Gastroesophageal sphincter (tissue), 3 donors: ENCODE measurements around the gene TMEM101.

Experiments used
- EP300 ChIP-seq: sonication (generic); formaldehyde crosslinking; IDR thresholded peaks from one replicate; pipeline ENCODE4 v1.6.1; 2017; ENCODE audit warnings: antibody characterized with exemption, mild to moderate bottlenecking
- POLR2A ChIP-seq, 2 donors: fragments of 450-650 bp; IDR thresholded peaks; one replicate each; pipeline ENCODE4 v1.6.1; 2017; ENCODE audit warnings: antibody characterized with exemption in 2 of 2, mild to moderate bottlenecking in 2 of 2, moderate library complexity in 1 of 2
- POLR2AphosphoS5 ChIP-seq: sonication (generic); formaldehyde crosslinking; IDR thresholded peaks from one replicate; pipeline ENCODE4 v1.6.1; 2017; ENCODE audit warnings: antibody characterized with exemption
- TF ChIP-seq, protein P1 (sequence below), 4 experiments: fragments of 200-600 bp in 2 of 4; fragments of 450-650 bp in 2 of 4; sonication (generic) in 1 of 4; IDR thresholded peaks; one replicate each; pipeline ENCODE4 v1.5.1; 2017 to 2019; ENCODE audit warnings: antibody characterized with exemption in 4 of 4, mild to moderate bottlenecking in 2 of 4, moderate library complexity in 2 of 4

GRCh38 chr17:44001461-44001920 lies 13.3 kb downstream of the TMEM101 start:
- TF ChIP-seq, protein P1, sequence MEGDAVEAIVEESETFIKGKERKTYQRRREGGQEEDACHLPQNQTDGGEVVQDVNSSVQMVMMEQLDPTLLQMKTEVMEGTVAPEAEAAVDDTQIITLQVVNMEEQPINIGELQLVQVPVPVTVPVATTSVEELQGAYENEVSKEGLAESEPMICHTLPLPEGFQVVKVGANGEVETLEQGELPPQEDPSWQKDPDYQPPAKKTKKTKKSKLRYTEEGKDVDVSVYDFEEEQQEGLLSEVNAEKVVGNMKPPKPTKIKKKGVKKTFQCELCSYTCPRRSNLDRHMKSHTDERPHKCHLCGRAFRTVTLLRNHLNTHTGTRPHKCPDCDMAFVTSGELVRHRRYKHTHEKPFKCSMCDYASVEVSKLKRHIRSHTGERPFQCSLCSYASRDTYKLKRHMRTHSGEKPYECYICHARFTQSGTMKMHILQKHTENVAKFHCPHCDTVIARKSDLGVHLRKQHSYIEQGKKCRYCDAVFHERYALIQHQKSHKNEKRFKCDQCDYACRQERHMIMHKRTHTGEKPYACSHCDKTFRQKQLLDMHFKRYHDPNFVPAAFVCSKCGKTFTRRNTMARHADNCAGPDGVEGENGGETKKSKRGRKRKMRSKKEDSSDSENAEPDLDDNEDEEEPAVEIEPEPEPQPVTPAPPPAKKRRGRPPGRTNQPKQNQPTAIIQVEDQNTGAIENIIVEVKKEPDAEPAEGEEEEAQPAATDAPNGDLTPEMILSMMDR (IDR thresholded peaks at IDR 0.05), result no peak
- TF ChIP-seq EP300, result no peak
- TF ChIP-seq POLR2A (IDR thresholded peaks at IDR 0.05), result no peak
- no peak for TF ChIP-seq POLR2AphosphoS5
